ENCODE measurements around the gene SAC3D1.

DNA sequence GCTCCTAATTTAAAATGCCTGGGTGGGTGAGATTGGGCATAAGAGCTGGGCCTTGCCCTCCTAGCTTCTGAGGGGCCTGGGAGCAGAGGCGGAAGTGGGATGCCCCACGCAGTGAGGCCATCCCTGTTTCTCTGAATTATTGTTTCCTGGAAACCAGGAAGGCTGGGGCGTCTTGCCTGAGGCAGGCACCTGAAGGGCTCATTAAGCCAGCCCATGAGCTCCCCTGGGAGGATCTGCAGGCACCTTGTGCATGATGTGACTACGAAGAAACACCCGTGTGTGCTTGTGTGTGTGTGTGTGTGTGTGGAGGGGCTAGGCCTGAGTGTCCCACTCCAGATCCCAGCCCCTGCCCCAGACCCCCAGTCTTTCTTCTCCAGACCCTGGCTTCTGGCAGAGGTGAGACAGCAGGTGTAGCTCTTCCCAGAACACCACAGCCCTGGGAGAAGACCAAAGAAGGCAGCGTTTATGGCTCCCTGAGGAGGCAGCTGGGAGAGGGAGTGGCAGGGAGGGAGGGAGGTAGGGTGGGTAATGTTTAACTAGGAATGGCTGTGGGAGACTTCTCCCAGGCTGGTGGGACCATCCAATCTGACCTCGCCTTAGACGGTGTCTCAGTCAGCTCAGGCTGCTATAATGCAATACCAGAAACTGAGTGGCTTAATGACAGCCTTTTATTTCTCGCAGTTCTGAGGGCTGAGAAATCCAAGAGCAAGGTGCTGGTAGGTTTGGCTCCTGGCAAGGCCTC is 42.1 kb upstream of the SAC3D1 start:
- TF ChIP-seq CTCF (conservative IDR thresholded peaks at IDR 0.05): no peak
- TF ChIP-seq EZH2 (IDR thresholded peaks at IDR 0.05; ENCODE audit: low read depth): no peak

Measured in PC-9 (cell line).